HG02623 (cell line): ENCODE results near the gene NLE1.
"Not testable (repeated sequence)": the region's sequence is repeated elsewhere in the genome, so short reads cannot be mapped to it uniquely, and the experiment has no call there.

Source experiments
- ATAC-seq: cut with Tn5 transposase; IDR thresholded peaks from one replicate; pipeline ENCODE4 v1.9.1; 2021; ENCODE audit warnings: moderate library complexity; ENCODE audit not compliant: unreplicated experiment

Gene NLE1

GRCh38 chr17:35162755-35163154 lies 20.7 kb upstream of the NLE1 start:
- no peak for ATAC-seq

- ATAC-seq: no peak
These were observed 19.2 kb upstream of the NLE1 start for GRCh38 chr17:35161281-35161761.

- ATAC-seq: no peak
These were observed 18.5 kb upstream of the NLE1 start for GRCh38 chr17:35160354-35161201.

GRCh38 chr17:35159940-35160339 lies 17.8 kb upstream of the NLE1 start:
- no peak for ATAC-seq

- no peak for ATAC-seq
These were observed 13.1 kb upstream of the NLE1 start for GRCh38 chr17:35155246-35155645.

- ATAC-seq: no peak
These were observed 12.4 kb upstream of the NLE1 start for GRCh38 chr17:35154196-35155165.

GRCh38 chr17:35152421-35153140 lies 10.5 kb upstream of the NLE1 start:
- ATAC-seq: no peak

GRCh38 chr17:35151080-35151479 lies 9.0 kb upstream of the NLE1 start:
- ATAC-seq: not testable (repeated sequence)

GRCh38 chr17:35149941-35150340 lies 7.8 kb upstream of the NLE1 start:
- ATAC-seq: no peak

- ATAC-seq: no peak
These were observed 6.0 kb upstream of the NLE1 start for GRCh38 chr17:35148144-35148543.

GRCh38 chr17:35147375-35147905 lies 5.3 kb upstream of the NLE1 start, which contains the start of gene UNC45B:
UNC45B (plus strand) TSS chr17:35147817; CDS start chr17:35148264, 447 bp downstream.
- ATAC-seq: no peak

- no peak for ATAC-seq
These were observed 4.2 kb upstream of the NLE1 start for GRCh38 chr17:35146214-35146833.

GRCh38 chr17:35144840-35145239 lies 2.7 kb upstream of the NLE1 start:
- ATAC-seq: no peak

- ATAC-seq: no peak
These were observed 329 bp upstream of the NLE1 start for GRCh38 chr17:35142467-35142796.

GRCh38 chr17:35138218-35138617 lies 3.9 kb downstream of the NLE1 start:
- no peak for ATAC-seq

- ATAC-seq: no peak
These were observed 6.8 kb downstream of the NLE1 start for GRCh38 chr17:35135322-35135721.

GRCh38 chr17:35132816-35133550 lies 9.1 kb downstream of the NLE1 start:
- ATAC-seq: no peak

GRCh38 chr17:35132099-35132498 lies 10.0 kb downstream of the NLE1 start:
- ATAC-seq: no peak

GRCh38 chr17:35130392-35130791 lies 11.7 kb downstream of the NLE1 start:
- no peak for ATAC-seq

GRCh38 chr17:35129973-35130351 lies 12.1 kb downstream of the NLE1 start:
- no peak for ATAC-seq
